ENCODE results near the gene PHC2.

PHC2 gene

DNA sequence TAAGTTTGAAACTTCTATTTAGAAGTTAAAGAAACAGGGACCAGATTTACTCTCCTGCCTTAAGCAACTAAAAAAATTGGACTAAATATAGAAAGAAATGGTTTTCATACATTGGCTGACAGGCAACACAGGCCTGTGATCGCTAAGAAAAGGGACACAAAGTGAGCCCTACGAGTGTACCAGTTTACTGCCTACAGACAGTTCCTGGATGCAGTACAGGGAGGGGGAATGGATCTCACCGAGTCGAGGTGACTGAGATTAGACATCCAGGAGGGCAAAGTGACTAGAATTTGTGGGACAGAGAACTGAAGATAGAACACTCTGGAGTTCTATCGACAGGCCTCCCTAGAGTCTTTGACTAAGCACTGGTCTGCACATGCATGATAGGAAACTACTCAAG, 16.0 kb downstream of the PHC2 start:
- no peak for DNase-seq

DNA sequence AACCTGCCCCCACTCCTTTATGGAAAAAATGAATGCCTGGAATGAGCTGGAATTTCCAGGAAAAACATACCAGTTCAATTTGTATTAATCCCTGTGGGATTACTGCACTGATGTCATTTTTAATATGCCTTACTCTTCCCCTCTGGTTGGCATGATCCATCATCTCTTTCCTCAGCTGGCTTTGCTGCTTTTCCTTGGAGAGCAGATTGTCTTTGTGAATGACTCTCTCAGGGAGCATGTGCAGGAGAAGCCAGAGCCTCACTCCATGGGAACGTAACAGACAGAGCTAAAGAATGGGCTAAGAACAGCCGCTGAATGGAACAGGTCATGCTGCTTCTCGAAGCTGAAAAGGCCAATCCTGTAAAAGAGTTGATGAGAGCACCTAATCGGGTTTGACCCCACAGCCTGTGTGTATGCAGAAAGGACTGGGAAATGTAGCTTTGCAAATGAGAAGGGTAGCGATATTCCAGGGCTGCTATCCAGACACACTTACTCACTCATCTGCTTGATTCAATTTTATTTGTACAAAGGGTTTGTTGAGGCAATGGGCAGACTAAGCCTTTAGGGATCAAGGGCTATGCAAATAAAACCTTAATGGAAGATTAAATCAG, 20.7 kb downstream of the PHC2 start:
- DNase-seq: no peak

DNA sequence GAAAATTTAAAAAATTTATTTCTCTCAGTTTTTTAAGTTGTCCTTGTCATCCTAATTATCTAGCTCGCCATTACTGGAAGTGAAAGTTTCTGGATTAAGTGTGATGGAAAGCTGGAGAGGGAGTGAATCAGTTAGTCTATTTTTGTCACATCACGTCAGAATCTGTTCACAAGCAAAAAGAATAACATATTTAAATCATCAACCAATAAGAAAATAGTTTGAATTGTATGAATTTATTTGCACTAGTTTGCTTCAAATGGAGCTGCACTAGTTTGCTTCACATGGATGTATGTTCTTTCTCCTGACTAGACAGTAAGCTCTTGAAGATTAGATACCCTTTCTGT, 22.8 kb downstream of the PHC2 start:
- DNase-seq: no peak

DNA sequence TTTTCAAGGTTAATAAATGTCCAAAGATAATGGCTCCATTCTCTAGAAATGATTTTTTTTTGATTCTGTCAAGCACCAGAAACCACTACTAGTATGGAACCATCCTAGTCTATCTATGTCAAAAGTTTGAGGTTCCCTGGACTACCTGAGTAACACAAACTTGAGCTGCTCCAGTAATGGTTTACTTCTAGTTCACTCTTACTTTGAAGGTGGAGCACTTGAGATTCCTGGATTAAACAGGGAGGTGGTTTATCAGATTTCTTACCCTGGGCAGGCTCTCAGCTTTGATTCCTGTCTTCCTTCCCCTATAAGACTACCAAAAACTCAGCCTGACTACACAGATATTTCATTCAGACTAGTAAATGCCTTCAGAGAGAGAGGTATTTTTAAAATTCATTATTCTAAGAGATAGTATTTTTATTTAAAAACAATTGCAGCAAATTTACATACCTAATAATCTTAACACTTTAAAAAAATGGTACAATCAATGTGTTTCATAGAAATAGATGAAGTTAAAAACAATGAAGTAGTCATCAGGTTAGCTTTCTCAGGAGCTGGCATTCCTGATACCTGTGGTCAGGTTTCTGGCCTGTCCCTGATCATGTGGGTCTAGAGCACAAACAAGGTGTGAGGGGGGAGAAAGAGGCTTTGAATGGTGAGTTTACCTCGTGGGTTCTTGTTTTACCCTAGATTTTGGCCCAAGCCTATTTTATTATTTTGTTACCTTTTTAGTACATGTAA, 23.4 kb downstream of the PHC2 start:
- no peak for DNase-seq

- no peak for DNase-seq
Observed at GRCh38 chr1:33402206-33402605, 28.7 kb downstream of the PHC2 start.

DNA sequence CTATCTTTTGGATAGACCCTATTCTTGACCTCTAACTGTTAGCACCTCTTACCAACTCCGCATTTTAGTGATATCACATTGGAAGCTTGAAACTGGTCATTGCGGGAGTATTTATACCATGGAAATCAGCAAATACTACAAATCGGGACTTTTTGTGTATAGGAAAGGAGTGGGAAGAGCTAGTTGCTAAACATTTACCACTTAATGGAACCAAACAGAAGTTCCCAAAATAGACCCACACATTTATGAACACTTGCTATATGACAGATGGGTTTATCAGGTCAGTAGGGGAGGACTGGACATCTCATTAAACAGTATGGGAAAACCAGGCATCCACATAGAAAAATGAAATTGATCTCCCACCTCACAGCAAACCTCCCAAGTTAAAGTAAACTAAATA, 29.4 kb downstream of the PHC2 start:
- DNase-seq: no peak

DNA sequence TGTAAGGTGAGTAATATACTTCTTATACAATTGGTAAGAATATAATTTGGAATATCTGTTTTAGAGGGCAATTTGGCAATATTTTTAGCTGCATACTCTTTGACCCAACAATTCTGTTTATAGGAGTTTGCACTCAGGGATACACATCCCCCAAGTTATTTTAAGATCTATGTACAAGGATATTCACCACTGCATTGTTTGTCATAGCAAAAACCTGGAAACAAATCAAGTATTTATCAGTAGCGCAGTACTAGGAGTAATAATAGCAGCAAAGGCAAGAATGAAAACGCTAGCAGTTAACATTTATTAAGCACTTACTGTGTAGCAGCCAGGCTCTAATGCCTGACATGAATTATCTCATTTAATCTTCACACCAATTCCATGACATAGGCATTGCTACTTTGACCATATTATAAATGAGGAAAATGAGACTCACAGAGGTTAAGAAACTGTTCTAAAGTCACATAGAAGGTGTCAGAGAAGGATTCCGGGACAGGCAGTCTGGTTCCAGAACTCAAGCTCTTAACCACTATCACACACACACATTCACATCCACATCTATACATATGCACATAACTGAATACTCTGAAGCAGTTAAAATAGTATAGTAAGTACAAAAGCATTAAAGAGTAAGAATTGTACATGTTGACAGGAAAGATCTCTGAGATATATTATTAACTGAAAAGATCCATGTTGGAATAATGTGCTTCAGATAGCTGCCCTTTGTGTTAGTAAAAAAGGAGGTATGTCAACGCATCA, 30.6 kb downstream of the PHC2 start:
- no peak for DNase-seq

DNA sequence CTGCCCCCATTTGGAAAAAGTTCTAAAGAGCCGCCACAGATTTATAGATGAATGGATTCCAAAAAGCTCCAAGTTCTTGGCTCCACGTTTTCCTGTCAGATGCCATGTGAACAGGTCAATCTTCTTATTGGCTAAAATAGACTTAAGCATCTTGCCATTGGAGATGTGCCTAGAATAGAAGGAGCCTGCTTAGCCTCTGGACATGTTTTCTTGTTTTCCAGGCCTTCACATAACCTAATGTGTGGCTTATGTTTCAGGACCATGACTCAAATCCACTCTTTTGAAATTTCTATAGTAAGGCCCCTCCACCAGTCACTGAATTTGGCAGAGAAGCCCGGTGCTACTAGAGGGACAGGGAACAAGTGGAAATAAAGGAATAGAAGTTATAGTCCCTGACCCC, 31.5 kb downstream of the PHC2 start:
- DNase-seq: no peak

DNA sequence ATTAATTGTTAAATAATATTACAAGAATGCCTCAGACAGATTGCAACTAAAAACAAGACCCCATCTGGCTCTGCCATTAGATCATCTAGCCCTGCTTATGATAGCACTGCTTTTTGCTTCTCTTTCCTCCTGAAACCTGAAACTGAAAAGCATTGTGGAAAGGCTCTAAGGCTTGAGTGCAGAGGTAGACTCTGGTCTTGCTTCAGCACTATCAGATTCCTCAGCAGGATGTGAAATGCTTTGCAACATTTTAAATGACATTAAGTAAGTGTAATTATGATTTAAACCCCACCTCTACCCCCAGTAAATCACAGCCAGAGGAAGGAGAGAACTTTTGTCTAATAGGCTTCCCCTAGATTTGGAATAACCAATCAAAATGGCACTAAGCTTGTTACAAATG, 32.9 kb downstream of the PHC2 start:
- DNase-seq: no peak

DNA sequence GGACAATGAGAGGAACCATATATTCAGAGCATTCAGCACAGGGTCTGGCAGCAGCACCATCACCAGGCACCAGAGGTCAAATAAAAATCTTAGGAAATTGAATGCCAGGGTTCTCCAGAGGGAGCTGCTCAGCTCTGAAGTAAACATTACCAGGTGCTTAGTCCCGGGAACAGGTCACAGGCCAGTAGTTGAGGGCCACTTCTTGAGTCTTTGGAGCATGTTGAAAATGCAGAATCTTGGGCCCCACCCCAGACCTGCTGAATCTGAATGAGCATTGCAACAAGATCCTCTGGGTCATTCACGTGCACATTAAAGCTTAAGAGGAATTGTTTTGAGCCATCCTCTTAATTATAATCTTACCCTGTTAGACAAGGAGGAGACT, 33.8 kb downstream of the PHC2 start:
- DNase-seq: no peak

GRCh38 chr1:33396188-33397124, 34.4 kb downstream of the PHC2 start:
- DNase-seq: no peak

DNA sequence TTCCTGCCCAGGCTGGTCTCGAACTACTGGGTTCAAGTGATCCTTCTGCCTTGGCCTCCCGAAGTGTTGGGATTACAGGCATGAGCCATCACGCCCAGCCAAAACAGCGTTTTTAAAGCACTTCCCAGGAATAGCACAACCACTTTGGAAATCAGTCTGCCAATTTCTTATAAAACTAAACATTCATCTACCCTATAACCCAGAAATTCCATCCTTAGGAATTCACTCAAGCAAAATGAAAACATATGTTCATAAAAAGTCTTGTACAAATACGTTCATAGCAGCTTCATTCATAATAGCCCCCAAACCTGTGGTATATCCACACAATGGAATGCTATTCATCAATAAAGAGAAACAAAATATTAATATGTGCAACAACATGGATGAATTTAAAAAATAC, 36.1 kb downstream of the PHC2 start:
- DNase-seq: no peak

- no peak for DNase-seq
Observed at GRCh38 chr1:33393991-33394390, 36.9 kb downstream of the PHC2 start.

GRCh38 chr1:33393524-33393923, 37.4 kb downstream of the PHC2 start:
- DNase-seq: no peak

DNA sequence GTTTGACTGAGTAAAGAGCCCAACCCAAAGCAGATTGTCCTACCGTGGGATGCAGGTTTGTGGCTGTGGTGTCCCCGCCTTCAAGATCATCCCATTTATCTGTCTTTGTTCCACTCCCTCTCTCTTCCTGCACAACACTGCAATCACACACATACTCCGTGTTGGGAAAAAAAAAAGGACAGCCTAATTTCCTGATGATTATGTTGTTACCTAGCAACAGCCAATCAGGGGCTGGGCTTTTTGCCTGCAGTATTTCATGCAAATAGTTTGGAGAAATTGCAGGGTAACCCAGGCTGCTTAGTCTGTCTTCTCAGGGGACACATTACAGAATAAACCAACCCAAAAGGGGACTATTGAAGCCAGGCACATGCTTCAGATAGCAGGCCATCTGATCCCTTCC, 38.3 kb downstream of the PHC2 start:
- DNase-seq: no peak

- DNase-seq: no peak
Observed at GRCh38 chr1:33392206-33392605, 38.7 kb downstream of the PHC2 start.

GRCh38 chr1:33391343-33392078, 39.4 kb downstream of the PHC2 start:
- no peak for DNase-seq

- DNase-seq: no peak
Observed at GRCh38 chr1:33390542-33390941, 40.4 kb downstream of the PHC2 start.

DNA sequence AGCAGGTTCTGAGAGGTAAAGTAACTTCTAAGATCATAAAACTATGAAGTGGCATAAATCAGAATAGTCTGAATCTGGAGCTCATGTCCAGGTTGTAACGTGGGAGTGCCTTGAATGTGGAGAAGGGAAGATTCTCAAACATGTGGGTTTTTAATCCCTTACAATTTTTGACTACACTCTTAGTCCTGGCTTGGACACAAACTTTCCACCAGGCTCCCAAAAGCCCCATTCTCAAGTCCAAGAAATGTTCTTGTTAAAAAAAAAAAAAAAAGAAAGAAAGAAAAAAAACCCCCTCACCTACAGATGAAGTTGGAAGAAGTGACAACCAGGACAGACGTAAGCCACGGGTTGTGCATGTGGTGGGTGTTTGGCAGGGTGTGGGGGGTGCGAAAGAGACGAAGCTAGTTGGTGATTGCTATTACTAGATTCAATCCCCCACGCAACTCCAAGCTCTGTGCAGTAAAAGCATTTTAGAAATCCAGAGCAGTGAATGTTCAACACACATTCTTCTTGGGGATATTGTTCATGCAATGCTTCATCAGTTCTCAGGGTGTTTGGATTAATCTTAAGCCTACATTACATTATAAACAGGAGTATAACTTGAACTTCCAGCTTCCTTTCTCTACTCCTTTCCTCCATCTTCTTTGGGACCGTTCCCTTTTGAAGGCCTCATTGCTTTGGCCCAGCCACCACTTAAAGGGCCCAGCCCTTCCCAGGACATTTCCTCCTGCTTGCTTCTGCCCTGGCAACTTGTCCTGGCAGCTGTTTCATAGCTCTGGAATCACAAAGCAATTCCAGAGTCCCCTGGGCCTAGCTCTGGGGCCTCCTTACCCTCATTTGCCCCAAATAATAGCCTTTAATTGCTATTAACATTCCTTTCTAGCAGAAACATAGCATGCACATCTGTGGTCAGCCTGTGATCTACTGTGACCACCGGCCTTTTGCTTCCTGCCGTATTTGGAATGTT, 41.8 kb downstream of the PHC2 start:
- no peak for DNase-seq

GRCh38 chr1:33387625-33388024, 43.3 kb downstream of the PHC2 start:
- no peak for DNase-seq

DNA sequence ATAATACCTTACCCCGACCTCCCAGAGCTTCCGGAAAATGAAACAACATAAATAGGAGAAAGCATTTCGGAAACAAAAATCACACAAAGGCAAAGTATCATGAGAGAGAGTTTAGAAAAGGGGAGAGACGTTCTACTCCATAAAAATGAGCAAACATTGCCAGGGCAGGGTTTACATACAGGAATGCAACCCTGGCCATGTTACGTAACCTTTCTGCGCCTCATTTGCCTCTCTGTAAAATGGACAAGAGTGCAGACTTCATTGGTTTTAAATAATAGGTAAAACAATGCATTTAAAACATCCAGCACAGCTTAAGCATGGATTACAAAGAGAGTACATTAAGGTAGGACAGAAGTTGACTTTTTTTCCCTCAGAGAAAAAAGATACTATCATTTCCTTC, 45.6 kb downstream of the PHC2 start:
- DNase-seq: no peak
